ENCODE data around the gene DHRS4L2.

The DHRS4L2 gene

GRCh38 chr14:24051789-24052655 lies 63.3 kb downstream of the DHRS4L2 start, which contains the start of gene CARMIL3:
TSS of gene CARMIL3 (plus strand) at chr14:24052009. CDS start at chr14:24052154, 145 bp downstream.
- DNase-seq (ENCODE audit: insufficient read length, low spot score) (peak; percentile 39), FAIRE-seq (no peak)

- DNase-seq (ENCODE audit: insufficient read length, low spot score) (no peak), FAIRE-seq (no peak)
Observed at GRCh38 chr14:24052656-24053547, 64.2 kb downstream of the DHRS4L2 start.

GRCh38 chr14:24053548-24054323 lies 65.0 kb downstream of the DHRS4L2 start:
- FAIRE-seq: no peak

GRCh38 chr14:24054324-24054641 lies 65.6 kb downstream of the DHRS4L2 start:
- no peak for FAIRE-seq
- DNase-seq (ENCODE audit: insufficient read length, low spot score): no peak

More at GRCh38 chr14:24053548-24054323, 65.0 kb downstream of the DHRS4L2 start:
- no peak for DNase-seq (ENCODE audit: insufficient read length, low spot score)

- no peak for DNase-seq (ENCODE audit: insufficient read length, low spot score)
- FAIRE-seq: no peak
Observed at GRCh38 chr14:24054646-24055045, 65.9 kb downstream of the DHRS4L2 start.

Data from HTR-8/SVneo (cell line).